Esophagus muscularis mucosa (tissue), 4 donors: ENCODE data around the gene HSPB9. TPM values are rescaled to one million over a fixed set of nuclear protein-coding genes. Genes with fewer than 3 reads are reported as not detected.

Experiments used
- DNase-seq: peaks from one replicate; pipeline ENCODE4 v3.0.0-alpha.2; 2017; ENCODE audit errors: extremely low spot score
- H3K27ac ChIP-seq, 4 donors: fragments of 200-600 bp; sonication (generic); replicated peaks in 1 of 4; 1 replicate in 3 of 4; 2 replicates in 1 of 4; pipeline ENCODE4 v1.5.1; 2016 to 2019; ENCODE audit warnings: mild to moderate bottlenecking in 1 of 4
- H3K27me3 ChIP-seq, 4 donors: fragments of 200-600 bp; sonication (generic); one replicate each; pipeline versions ENCODE4 v1.5.1 to v1.6.0; 2016 to 2019
- H3K36me3 ChIP-seq, 4 donors: fragments of 200-600 bp; sonication (generic); one replicate each; pipeline ENCODE4 v1.5.1; 2016 to 2019
- H3K4me1 ChIP-seq, 4 donors: fragments of 200-600 bp; sonication (generic); one replicate each; pipeline ENCODE4 v1.5.1; 2016 to 2019
- H3K4me3 ChIP-seq, 4 donors: fragments of 200-600 bp; sonication (generic); 1 replicate in 2 of 4; 2 replicates in 2 of 4; pipeline ENCODE4 v1.5.1; 2016 to 2019; ENCODE audit warnings: mild to moderate bottlenecking in 4 of 4, moderate library complexity in 1 of 4
- H3K9me3 ChIP-seq, 4 donors: fragments of 200-600 bp; sonication (generic); 1 replicate in 3 of 4; 2 replicates in 1 of 4; pipeline ENCODE4 v1.5.1; 2016 to 2019
- CTCF ChIP-seq, 3 experiments: fragments of 200-600 bp in 2 of 3; fragments of 450-650 bp in 1 of 3; sonication (generic) in 2 of 3; IDR thresholded peaks; one replicate each; pipeline ENCODE4 v1.5.1; 2017 to 2019; ENCODE audit warnings: antibody characterized with exemption in 3 of 3, mild to moderate bottlenecking in 2 of 3, moderate library complexity in 1 of 3
- EP300 ChIP-seq: sonication (generic); formaldehyde crosslinking; IDR thresholded peaks from one replicate; pipeline ENCODE4 v1.6.1; 2017; ENCODE audit warnings: antibody characterized with exemption
- POLR2A ChIP-seq: fragments of 450-650 bp; IDR thresholded peaks from one replicate; pipeline ENCODE4 v1.6.1; 2017; ENCODE audit warnings: antibody characterized with exemption, moderate library complexity, mild to moderate bottlenecking, low read depth
- POLR2AphosphoS5 ChIP-seq, 2 donors: sonication (generic); formaldehyde crosslinking; IDR thresholded peaks; one replicate each; pipeline ENCODE4 v1.6.1; 2017; ENCODE audit warnings: antibody characterized with exemption in 2 of 2
- WGBS: methylation state at CpG from one replicate; pipeline ENCODE4 v1.1.5; 2018; 5-methylcytosine and 5-hydroxymethylcytosine counted together
- intact Hi-C: fragments of 100-400 bp; cut with DNase I; formaldehyde crosslinking; loops from one replicate; pipeline ENCODE4 v1.15.1; 2023
- total RNA-seq, 4 donors: library from RNA; depleted of rRNA; stranded (reverse); fragments of >200 nt; gene quantifications; one replicate each; pipeline versions ENCODE4 v1.1.0 to v1.2.1, GENCODE V29; 2016

HSPB9 gene
- total RNA-seq, 4 donors from 2014 or later, result 0.26 to 0.42 TPM; not detected in 2

- H3K36me3 ChIP-seq, result peaks cover 44 to 50% (median 47%) of the 10 kb centered on the region in 4 donors
- intact Hi-C loops, result no loop called here
Observed at GRCh38 chr17:42124256-42124655, 1.7 kb downstream of the HSPB9 start.

GRCh38 chr17:42125565-42125964, 3.0 kb downstream of the HSPB9 start:
- Histone ChIP-seq H3K27me3 (no peaks in the 10 kb centered on the region), H3K4me1 (peaks cover 39 to 51% (median 42%) of the 10 kb centered on the region in 4 donors), H3K36me3 (peaks cover 53 to 60% (median 58%) of the 10 kb centered on the region in 4 donors), H3K9me3 (no peaks in the 10 kb centered on the region), H3K27ac (no peak overlapping the region), H3K4me3 (no peak overlapping the region)
- TF ChIP-seq CTCF (IDR thresholded peaks at IDR 0.05) (no peak), POLR2AphosphoS5 (IDR thresholded peaks at IDR 0.05) (no peak), EP300 (no peak), POLR2A (no peak)
- intact Hi-C loops, result no loop called here
- no peak for DNase-seq
- 78% methylated on average over 12 of the region's 12 CpGs for WGBS

More at GRCh38 chr17:42124256-42124655, 1.7 kb downstream of the HSPB9 start:
- WGBS, result 95% methylated on average over 3 of the region's 3 CpGs
- no peak for TF ChIP-seq CTCF (IDR thresholded peaks at IDR 0.05)
- no peak for TF ChIP-seq POLR2AphosphoS5 (IDR thresholded peaks at IDR 0.05)
- no peak for TF ChIP-seq POLR2A
- no peak for TF ChIP-seq EP300
- DNase-seq, result no peak
- peaks cover 35 to 52% (median 41%) of the 10 kb centered on the region in 4 donors for H3K4me1 ChIP-seq
- no peaks in the 10 kb centered on the region for H3K9me3 ChIP-seq
- H3K27ac ChIP-seq, result no peak overlapping the region
- no peak overlapping the region for H3K4me3 ChIP-seq
- H3K27me3 ChIP-seq, result no peaks in the 10 kb centered on the region

- no peak for DNase-seq
- intact Hi-C loops, result no loop called here
- H3K4me3 ChIP-seq, result no peak overlapping the region
- no peaks in the 10 kb centered on the region for H3K9me3 ChIP-seq
- WGBS, result 86% methylated on average over 3 of the region's 3 CpGs
- no peak overlapping the region for H3K27ac ChIP-seq
- TF ChIP-seq POLR2A (no peak), CTCF (IDR thresholded peaks at IDR 0.05) (no peak), EP300 (no peak), POLR2AphosphoS5 (IDR thresholded peaks at IDR 0.05) (no peak)
- H3K36me3 ChIP-seq, result peaks cover 53 to 63% (median 60%) of the 10 kb centered on the region in 4 donors
- peaks cover 41 to 51% (median 45%) of the 10 kb centered on the region in 4 donors for H3K4me1 ChIP-seq
- H3K27me3 ChIP-seq, result no peaks in the 10 kb centered on the region
Observed at GRCh38 chr17:42126836-42127235, 4.2 kb downstream of the HSPB9 start.

DNA sequence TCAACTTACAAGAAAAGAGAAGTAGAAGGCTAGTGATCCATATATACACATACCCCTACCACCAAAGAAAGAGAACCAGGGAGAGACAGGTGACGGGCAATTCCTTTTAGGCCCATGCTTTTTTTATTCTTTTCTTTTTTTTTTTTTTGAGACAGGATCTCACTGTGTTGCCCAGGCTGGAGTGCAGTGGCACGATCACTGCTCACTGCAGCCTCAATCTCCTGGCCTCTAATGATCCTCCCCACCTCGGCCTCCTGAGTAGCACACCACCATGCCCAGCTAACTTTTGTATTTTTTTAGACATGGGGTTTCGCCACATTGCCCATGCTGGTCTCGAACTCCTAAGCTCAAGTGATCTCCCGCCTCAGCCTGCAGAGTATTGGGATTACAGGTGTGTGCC, 4.8 kb downstream of the HSPB9 start:
- intact Hi-C loops, result no loop called here
- 95% methylated on average over 6 of the region's 6 CpGs for WGBS
- no peak overlapping the region for H3K27ac ChIP-seq
- no peak for DNase-seq
- no peak overlapping the region for H3K4me3 ChIP-seq
- TF ChIP-seq POLR2A, result no peak
- TF ChIP-seq CTCF (IDR thresholded peaks at IDR 0.05), result no peak
- TF ChIP-seq POLR2AphosphoS5 (IDR thresholded peaks at IDR 0.05), result no peak
- no peak for TF ChIP-seq EP300
- peaks cover 41 to 51% (median 45%) of the 10 kb centered on the region in 4 donors for H3K4me1 ChIP-seq
- H3K27me3 ChIP-seq, result no peaks in the 10 kb centered on the region
- no peaks in the 10 kb centered on the region for H3K9me3 ChIP-seq
- peaks cover 53 to 63% (median 60%) of the 10 kb centered on the region in 4 donors for H3K36me3 ChIP-seq
